SH-SY5Y (cell line): ENCODE measurements around the gene INPP5A.

Experiments used
- GATA2 ChIP-seq: IDR thresholded peaks from 2 replicates; pipeline ENCODE4 v1.6.1; 2011; ENCODE audit warnings: mild to moderate bottlenecking, low read depth, low read length
- GATA3 ChIP-seq: IDR thresholded peaks from 2 replicates; pipeline ENCODE4 v1.6.1; 2011; ENCODE audit warnings: low read depth, mild to moderate bottlenecking, low read length, moderate library complexity

The INPP5A gene

DNA sequence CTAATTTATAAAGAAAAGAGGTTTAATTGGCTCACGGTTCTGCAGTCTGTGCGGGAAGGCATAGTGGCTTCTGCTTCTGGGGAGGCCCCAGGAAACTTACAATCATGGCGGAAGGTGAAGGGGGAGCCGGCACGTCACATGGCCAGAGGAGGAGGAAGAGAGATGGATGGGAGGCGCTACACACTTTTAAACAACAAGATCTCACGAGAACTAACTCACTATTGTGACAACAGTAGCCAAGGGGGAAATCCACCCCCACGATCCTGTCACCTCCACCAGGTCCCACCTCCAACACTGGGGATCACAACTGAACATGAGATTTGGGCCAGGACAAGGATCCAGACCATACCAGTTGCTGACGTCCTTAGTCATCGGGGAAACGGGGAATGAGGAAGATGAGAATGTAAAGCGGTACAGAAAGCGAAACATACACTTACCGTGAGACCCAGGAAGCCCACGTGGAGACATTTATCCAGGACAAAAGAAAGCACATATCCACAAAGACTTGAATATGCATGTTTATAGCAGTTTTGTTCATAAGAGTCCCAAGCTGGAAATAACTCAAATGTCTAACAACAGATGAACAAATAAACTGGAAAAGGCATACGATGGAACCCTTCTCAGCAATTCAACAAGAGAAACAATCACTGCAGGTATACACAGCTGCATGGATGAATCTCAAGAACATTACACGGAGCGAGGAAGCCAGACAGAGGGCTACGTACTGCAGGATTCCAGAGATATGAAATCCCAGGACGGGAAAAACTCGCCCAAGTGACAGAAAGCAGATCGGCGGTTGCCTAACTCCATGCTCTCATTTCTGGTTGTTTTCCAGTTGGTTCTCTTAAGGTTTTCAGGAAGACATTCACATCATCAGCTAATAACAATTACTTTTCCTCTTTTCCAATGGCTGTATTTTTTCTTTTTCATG is 26.2 kb upstream of the INPP5A start:
- TF ChIP-seq GATA2 (no peak), GATA3 (no peak)

DNA sequence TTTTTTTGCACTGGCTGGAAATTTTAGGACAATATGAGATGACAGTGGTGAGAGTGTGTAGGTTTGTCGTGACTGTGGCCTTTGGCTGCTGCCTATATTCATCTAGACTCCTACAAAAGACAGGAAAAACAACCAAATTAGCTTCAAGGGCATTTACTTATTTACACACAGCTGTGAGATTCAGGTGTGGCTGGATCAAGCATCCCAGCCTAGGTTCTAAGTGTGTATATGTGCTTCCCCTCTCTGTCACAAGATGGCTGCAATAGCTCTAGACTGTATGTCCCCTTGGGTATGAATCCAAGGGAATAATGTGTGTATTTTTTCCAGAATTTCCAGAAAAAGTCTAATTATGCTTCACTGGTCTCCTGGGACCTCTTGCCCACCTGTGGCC is 25.5 kb upstream of the INPP5A start:
- no peak for TF ChIP-seq GATA3
- TF ChIP-seq GATA2 = no peak

DNA sequence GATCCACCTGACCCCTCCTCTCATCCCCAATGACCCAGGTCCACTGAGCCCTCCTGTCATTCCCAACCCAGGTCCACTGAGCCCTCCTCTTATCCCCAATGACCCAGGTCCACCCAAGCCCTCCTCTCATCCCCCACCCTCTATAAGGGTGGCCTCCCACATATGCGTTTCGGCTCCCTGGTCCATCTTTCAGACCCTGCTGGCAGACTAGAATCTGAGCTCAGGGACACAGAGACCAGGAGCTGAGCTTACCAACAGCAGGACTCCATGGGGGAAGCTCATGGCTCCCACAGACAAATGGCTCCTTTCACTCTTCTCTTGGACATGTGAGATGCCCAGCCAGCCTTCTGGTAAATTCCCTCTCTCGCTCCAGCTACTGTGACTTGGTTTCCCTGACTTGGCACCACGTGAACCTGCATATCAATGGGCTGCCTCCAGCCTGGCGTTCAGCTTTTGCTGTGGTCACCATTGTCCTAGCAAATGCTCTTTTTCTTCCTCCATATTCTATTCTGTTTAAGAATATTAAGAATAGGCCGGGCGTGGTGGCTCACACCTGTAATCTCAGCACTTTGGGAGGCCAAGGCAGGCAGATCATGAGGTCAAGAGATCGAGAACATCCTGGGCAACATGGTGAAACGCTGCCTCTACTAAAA is 24.8 kb upstream of the INPP5A start:
- TF ChIP-seq GATA2 (no peak), GATA3 (no peak)

DNA sequence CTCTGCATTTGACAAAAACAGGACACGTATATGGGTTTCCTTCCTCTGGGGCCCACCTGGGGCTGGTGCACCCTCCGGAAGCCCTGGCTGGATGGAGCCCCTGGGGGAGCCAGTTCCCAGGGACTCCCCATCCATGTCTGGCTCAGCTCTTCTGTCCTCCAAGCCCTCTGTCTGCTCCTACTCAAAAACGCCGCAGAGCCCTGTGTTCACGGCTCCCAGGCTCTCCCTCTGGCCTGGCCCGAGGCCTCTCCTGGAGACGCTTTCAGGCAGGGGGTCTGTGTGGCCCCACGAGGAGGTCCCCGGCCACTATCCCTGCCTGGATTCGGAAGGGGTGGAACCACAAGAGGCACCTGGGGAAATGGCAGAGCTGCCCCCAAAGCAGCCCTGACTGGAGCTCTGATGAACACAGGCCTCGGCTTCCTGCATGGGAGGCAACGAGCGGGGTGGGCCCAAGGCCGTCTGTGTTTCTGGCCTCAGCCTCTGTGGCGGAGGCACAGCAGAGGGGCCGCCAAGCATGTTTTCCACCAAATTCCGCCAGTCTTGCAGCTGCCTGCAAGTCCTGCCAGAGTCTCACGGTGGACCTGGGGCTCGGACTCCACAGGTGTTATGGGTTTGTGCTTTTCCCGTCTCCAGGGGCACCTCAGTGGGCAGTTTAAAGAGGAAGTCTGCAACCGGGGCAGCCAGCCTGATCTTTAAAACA is 22.6 kb upstream of the INPP5A start:
- TF ChIP-seq GATA2 (no peak), GATA3 (no peak)

DNA sequence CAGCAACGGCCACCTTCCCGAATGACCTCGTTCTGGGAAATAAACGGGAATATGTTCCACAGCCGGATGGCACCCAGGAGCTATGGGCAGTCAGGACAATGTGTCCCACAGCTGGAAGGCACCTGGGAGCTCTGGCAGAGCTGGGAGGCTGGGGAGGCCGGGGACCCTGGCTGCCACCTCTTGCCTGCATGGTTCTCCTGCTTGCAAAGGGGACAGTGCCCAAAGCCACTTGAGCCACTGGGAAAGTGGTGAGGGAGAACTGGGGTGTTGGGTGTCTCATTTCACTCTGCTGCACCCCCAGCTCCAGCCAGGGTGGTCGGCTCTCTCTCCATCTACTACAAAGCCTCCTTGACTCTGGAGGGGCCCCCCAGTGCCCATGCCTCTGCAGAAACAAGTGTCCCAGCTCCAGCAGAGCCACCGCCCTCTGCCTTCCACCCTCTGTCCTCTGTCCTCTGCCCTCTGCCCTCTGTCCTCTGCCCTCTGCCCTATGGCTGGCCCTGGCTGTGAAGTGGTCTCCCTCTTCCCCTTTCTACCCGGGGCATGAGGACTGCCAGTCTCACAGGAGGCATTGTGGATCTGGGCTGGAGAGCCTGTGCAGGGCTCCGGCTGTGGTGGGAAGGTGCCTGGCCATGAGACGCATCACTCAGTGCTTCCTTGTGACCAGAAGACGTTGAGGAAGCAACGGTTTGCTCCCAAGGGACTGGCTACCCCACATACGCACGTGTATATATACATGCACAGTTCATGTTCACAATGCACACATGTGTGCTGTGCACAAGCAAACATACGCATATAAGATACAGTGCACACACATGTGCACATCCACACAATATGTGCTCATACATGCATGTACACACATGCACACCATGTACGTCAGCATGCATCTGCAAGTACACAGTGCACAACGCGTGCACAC is 21.5 kb upstream of the INPP5A start:
- TF ChIP-seq GATA2 = no peak
- no peak for TF ChIP-seq GATA3

DNA sequence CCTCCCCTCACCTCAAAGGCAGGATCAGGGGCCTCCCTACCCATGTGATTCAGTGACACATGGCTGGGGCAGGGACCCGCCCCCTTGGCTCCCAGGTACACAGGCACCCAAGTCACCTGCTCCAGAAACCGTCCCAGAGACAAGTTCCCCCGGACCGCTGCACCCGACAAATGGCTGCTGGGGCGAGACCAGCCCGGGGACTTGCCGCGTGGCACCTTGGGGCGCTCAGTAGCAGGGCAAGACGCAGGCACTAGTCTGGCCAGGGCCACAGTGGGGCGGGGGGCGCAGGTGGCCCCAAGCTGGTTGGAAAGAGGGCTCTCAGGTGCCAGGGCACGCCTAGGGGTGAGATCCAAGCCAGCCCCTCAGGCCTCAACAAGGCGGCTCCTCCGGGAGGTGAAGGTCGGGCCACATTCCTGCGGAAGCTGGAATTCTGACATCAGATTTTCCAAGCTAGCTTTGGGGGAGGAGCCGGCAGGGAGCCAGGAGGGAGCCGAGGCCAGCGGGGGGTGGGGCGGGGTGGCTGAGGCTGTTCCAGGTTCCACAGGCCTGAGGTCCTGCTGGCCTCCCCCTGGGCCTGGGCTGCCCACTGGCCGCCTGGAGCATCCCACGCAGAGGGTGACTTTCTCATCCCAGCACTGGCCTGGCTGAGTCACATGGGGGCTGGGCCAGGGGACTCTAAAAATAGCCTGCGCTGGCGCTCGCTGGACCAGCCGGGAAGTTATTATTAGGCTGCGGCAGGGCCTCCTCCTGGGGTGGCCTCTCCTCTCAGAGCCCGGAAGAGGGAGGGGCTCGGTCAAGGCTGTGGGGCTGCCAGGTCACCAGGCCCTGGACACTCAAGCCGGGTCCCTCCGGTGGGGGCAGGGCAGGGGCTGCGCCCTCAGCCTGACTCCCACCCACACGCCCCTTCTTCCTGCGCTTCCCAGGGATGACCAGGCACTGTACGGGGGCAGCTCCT is 20.5 kb upstream of the INPP5A start:
- no peak for TF ChIP-seq GATA2
- no peak for TF ChIP-seq GATA3

DNA sequence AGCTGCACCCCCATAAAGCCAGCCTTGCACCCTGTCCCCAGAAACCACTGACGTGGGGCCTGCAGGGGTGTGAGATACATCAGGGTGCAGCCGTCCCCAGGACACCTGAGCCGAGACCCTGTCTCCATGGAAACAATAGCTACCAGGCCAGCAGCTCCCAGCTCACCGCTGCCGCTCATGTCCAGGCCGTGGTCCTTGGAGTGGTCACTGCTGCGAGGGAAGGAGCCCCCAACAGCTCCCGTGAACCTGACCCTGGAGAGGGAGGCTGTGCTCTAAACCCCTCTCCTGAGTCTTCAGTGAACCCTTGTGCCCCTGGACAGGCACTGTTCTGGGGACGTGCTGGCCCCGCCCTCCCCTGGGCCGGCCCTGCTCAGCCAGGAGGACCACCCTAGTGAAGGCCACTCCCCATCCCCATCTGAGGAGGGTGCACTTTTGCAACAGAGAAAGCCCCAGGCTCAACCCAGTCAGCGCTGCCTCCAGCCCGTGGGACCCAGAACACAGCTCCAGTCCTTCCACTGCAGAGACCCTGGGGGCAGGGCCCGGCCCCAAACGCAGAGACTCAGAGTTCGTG is 19.6 kb upstream of the INPP5A start:
- TF ChIP-seq GATA3 = no peak
- no peak for TF ChIP-seq GATA2

DNA sequence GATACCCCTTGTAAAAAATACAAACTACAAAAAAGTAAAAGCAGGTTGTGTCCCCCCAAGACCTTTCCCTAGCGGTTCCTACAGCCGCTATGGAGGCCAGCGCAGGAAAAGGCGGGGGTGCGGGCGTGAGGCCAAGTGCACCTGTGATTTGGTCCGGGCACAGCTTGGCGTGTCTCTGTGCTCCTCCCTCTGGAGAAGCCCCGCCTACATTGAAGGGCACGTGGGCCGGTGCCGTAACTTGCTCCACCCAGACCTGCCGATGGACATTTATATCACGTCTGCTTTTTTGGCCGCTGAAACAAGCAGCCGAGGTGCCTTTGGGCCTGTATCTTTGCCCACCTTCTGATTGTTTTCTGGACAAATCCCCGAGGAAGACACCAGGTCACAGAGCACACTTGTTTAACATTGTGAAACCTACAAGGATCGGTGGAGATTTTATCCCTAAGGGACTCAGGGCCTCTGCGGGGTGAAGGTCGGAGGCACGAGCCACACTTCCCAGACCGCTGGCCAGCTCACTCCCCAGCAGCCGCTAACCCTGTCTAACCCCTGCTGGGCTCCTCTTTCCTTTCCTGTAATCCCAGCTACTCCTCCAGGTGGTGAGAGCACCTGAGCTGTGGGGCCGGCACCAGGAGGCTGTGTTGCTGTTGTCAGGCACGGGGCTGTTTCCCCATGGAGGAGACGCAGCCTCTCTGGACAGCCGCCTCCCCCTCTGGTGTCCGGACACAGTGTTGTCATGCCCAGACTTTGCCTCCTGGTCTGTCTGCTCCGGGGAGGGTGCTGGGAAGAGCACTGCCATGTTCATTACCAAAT is 18.8 kb upstream of the INPP5A start:
- no peak for TF ChIP-seq GATA3
- TF ChIP-seq GATA2 = no peak

DNA sequence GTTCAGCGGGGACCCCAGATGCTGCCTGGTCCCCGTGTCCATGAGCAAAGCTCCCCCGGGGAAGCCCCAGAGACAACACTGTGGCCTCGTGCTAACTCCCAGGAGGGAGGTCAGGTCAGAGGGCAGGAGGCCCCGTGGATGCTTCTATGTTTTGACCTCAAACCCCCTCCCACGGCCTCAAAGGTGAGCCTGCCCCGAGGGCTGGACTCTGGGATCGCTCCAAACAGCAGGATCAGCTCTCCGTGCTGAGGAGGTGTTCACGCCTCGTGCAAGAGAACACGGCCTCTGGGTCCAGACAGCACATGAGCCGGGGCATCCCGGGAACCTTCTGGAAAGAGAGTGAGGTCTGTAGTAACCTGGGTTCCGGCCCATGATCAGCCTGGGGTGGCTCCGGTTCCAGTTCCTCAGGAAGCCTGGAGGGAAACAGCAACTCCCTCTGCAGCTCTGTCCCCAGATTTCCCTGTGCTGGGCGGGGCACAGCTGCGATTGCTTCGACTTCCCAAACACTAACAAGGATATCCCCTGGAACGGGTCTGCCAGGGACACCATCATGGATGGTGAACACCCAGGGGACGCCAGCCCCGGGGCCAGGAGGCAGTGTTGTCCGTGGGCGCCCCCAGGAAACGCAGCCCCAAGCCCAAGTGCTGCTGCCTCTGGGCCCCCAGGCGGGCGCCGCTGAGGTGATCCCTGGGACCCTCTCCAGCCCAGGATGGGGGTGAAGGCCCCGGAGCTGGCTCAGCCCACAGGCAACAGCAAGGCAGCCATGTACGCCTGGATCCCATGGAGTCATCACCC is 18.0 kb upstream of the INPP5A start:
- TF ChIP-seq GATA3 = no peak

DNA sequence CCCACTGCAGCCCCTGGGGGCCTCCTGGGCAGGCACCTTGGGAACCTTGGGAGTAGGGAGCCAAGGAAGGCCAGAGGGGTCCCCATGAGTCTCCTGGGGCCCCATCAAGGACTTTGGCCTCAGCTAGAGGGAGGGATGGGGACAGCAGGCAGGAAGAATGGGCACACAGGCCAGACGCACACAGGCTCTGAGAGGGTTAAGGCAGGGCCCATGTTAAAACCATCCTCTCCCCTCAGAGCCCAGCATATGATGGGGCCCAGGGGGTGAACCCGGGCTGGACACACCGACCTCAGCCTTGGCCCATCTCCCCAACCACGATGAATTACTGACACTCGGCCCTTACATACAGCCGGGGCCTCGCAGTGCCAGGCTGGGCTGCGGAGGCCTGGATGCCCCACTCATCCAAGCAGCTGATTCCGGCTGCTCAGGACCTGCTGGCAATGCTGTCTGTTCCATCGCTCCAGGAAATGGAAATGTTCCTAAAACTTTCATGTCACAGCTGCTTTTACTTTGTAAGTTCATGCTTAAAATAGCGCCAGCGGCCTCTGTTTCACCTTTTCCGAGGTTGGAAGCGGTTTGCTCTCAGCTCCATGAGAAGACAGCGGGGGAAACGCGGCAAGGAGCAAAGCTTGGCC is 17.3 kb upstream of the INPP5A start:
- no peak for TF ChIP-seq GATA2
- no peak for TF ChIP-seq GATA3

DNA sequence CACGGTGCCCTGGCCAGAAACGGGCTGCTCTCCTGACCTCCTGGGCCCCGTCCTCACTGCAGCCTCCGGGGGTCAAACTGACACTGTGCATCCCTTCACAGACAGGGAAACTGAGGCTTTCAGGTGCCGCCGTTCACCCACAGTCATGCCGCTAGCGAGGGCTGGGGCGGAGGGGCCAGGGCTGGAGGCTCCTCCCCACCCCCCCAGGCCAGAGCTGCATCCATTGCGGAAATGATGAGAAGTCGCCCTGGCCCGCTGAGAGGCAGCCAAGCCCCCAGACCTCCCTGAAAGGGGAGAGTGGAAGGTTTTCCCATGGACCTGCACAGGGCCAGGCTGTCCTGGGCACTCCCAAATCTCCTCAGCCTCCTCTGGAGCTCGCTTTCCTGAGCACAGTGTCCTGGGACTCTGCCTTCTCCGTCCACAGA is 16.5 kb upstream of the INPP5A start:
- TF ChIP-seq GATA3 (no peak), GATA2 (no peak)

DNA sequence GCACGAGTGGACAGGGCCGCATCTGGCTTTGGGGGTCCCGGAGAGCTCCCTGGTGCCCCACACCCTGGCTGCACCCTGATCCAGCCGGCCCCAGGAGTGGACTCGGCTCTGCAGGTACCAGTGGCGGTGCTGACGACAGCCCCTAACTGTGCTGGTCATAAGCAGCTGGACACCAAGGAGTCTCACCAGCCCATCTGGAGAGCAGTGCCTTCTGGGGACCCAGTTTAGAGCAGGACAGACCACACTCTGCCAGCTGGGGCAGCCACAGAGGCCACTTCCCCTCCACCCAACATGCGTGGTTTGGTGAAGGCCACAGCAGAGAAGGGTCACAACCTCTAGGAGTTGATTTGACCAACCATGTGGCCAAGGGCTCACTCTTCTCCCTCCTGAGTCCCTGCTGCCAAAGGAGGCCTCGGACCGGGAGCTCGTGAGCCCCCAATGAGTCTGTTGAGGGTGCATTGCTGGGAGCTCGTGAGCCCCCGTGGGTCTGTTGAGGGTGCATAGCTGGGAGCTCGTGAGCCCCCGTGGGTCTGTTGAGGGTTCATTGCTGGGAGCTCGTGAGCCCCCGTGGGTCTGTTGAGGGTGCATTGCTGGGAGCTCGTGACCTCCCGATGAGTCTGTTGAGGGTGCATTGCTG is 16.0 kb upstream of the INPP5A start:
- TF ChIP-seq GATA2 (no peak), GATA3 (no peak)
